ENCODE data around the gene ZNF318.
"Not testable (repeated sequence)": the region's sequence is repeated elsewhere in the genome, so short reads cannot be mapped to it uniquely, and the experiment has no call there.

Gene ZNF318, protein sequence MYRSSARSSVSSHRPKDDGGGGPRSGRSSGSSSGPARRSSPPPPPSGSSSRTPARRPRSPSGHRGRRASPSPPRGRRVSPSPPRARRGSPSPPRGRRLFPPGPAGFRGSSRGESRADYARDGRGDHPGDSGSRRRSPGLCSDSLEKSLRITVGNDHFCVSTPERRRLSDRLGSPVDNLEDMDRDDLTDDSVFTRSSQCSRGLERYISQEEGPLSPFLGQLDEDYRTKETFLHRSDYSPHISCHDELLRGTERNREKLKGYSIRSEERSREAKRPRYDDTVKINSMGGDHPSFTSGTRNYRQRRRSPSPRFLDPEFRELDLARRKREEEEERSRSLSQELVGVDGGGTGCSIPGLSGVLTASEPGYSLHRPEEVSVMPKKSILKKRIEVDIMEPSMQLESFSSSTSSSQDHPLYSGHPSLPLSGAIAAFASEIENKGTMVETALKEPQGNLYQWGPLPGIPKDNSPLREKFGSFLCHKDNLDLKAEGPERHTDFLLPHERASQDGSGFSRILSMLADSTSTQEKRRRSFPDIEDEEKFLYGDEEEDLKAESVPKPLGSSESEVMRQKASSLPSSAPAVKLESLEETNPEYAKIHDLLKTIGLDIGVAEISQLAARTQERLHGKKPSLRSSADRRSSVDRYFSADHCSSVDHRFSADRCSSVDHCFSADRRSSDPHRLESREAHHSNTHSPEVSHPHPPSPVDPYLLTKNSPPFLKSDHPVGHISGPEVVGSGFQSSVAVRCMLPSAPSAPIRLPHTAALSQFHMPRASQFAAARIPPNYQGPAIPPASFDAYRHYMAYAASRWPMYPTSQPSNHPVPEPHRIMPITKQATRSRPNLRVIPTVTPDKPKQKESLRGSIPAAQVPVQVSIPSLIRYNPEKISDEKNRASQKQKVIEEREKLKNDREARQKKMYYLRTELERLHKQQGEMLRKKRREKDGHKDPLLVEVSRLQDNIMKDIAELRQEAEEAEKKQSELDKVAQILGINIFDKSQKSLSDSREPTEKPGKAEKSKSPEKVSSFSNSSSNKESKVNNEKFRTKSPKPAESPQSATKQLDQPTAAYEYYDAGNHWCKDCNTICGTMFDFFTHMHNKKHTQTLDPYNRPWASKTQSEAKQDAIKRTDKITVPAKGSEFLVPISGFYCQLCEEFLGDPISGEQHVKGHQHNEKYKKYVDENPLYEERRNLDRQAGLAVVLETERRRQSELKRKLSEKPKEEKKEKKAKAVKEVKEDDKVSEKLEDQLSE (N-terminal part only)

GRCh38 chr6:43369174-43370002 lies at the start of gene ZNF318:
Gene ZNF318 (minus strand): TSS chr6:43369647. CDS start chr6:43369365, 282 bp downstream.
- peak; percentile 94 for DNase-seq

DNA sequence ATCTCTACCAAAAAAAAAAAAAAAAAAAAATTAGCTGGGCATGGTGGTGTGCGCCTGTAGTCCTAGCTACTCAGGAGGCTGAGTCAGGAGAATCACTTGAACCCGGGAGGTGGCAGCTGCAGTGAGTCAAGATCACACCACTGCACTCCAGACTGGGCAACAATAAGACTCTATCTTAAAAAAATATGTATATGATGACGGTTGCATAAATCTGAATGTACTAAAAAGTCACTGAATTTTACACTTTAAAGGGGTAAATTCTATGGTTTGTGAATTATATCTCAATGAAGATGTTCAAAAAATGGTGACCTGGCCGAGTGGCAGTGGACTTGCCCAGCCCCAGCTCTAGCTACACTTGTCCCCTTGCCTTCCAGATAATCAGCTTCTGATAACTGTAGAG lies 47.5 kb upstream of the ZNF318 start:
- no peak for DNase-seq

- DNase-seq, result not testable (repeated sequence)
Measured at GRCh38 chr6:43415275-43415674, 45.8 kb upstream of the ZNF318 start.

- DNase-seq, result no peak
Measured at GRCh38 chr6:43413002-43413401, 43.6 kb upstream of the ZNF318 start.

- no peak for DNase-seq
Measured at GRCh38 chr6:43412541-43412940, 43.1 kb upstream of the ZNF318 start.

DNA sequence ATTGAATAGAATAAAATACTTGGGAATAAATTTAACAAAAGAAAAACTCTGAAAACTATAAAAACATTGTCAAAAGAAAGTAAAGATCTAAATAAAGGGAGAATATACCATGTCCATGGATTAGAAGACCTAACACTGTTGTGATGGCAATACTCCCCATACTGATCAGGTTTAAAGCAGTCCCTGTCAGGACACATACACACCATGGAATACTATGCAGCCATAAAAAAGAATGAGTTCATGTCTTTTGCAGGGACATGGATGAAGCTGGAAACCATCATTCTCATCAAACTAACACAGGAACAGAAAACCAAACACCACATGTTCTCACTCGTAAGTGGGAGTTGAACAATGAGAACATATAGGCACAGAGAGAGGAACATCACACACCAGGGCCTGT lies 41.3 kb upstream of the ZNF318 start:
- DNase-seq, result not testable (repeated sequence)

- no peak for DNase-seq
Measured at GRCh38 chr6:43408259-43408658, 38.8 kb upstream of the ZNF318 start.

GRCh38 chr6:43407296-43407695 lies 37.8 kb upstream of the ZNF318 start:
- no peak for DNase-seq

DNA sequence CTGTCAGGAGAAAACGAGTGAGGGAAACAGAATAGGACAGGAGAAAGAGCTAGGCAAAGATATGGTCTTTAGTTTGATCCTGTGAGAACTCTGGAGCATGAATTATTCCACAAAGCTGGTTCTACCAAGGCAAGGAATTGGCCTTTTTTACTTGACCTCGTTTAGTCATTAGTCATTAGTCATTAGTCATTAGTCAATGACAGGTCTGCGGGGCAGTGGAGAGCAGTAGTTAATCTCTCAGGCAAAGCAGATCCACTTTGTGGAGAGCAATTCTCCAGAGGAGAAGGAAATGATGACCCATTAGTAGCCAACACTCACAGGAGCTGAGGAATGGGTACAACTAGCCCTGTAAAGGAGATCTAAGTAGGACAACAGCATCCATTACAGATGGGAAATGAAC lies 35.9 kb upstream of the ZNF318 start:
- no peak for DNase-seq

DNA sequence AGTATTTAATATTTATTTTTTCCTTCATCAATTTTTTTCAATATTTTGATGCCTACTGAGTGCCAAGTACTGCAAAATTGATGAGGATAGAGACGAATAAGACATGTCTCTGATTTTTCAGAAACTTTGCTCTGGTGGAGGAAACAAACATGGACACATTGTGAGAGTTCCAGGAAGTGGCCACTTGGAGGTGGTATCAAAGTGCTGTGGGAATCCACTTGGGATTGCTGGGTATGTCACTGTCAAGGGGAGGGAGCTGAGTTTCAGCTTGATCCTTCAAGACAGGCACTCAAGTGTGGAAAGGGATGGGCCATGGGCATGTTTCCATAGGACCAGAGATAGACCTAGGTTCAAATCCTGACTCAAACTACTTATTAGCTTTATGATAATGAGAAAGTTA lies 33.4 kb upstream of the ZNF318 start:
- no peak for DNase-seq

GRCh38 chr6:43401730-43402129 lies 32.3 kb upstream of the ZNF318 start:
- DNase-seq, result no peak

DNA sequence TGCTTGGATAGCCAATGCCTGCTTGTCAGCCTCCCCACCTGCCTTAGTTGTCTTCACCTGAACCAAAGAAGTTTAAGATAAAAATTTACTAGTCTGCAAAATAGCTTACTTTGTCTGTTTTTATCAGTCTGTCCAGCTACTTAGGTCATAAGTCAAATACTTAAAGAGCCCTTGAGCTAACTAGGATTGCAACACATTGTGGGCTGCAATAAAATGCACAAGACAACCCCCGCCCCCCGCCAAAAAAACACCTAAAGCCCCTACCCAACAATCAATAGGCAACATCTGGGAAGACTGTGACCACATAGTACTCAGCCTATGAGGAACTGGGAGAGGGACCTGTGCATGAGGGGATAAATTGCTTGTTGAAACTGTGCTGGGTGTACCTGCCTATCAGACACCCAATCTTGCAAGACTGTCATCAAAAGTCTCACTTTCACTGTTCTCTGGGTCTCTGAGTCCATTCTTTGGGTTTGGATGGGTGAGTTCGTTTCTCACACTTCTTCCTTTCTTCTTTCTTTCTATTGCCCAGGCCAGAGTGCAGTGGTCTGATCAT lies 30.6 kb upstream of the ZNF318 start:
- no peak for DNase-seq

GRCh38 chr6:43396408-43397149 lies 27.1 kb upstream of the ZNF318 start:
- no peak for DNase-seq

- DNase-seq, result no peak
Measured at GRCh38 chr6:43395776-43396175, 26.3 kb upstream of the ZNF318 start.

DNA sequence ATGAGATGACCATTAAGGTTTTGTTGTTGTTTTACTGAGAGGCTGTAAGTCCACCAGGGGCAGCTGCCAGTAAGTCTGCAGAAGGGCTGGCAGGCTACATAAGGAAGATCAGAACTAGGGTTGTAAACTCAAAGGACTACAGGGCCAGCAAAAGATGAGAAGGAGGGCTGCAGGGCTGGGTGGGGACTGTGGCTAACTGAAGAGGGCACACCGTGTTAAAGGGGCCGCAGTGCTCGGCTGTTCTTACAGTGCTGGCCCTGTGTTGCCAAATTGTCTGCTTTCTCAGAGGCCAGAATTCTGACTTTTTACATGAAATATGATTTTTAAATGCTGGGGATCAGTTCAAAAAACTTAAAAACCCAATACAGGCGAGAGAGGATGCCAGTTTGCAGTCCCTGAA lies 25.5 kb upstream of the ZNF318 start:
- no peak for DNase-seq

- no peak for DNase-seq
Measured at GRCh38 chr6:43393602-43394001, 24.2 kb upstream of the ZNF318 start.

DNA sequence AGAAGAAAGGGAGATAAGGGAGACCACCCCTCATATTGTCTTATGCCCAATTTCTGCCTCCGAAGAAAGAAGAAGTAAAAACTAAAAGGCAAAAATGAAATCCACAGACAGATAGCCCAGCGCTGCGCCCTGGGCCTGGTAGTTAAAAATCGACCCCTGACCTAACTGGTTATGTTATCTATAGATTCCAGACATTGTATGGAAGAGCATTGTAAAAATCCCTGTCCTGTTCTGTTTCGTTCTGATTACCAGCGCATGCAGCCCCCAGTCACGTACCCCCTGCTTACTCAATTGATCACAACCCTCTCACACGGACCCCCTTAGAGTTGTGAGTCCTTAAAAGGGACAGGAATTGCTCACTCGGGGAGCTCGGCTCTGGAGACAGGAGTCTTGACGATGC lies 23.7 kb upstream of the ZNF318 start:
- DNase-seq, result not testable (repeated sequence)

- DNase-seq, result peak; percentile 20
Measured at GRCh38 chr6:43391440-43392031, 22.1 kb upstream of the ZNF318 start.

DNA sequence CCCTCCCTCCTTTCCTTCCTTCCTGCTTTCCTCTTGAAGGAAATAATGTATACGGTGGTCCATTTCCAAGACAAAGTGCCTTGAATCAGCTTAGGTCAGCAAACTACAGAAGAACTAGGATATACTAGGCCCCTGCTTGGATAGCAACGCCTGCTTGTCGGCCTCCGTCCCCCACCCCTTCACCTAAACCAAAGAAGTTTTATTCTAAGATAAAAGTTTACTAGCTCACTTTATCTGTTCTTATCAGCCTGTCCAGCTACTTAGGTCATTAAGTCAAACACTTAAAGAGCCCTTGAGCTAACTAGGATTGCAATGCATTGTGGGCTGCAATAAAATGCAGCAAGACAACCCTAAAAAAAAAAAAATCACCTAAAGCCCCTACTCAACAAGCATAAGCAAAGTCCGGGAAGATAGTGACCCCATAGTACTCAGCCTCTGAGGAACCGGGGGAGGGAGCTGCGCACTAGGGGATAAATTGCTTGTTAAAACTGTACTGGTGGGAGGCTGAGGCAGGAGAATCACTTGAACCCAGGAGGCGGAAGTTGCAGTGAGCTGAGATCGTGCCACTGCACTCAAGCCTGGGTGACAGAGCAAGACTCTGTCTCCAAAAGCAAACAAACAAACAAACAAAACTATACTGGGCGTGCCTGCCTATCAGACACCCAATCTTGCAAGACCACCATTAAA lies 21.4 kb upstream of the ZNF318 start:
- not testable (repeated sequence) for DNase-seq

- DNase-seq, result no peak
Measured at GRCh38 chr6:43389730-43390295, 20.4 kb upstream of the ZNF318 start.
